ENCODE data around the gene GIT1. TPM values are rescaled to one million over a fixed set of nuclear protein-coding genes. Genes with fewer than 3 reads are reported as not detected.

The GIT1 gene
- total and polyA plus RNA-seq, 2 donors: 14.2 to 32.8 TPM

- H3K4me3 ChIP-seq (ENCODE audit: low read depth, low read length): no peak overlapping the region
- no peaks in the 10 kb centered on the region for H3K4me1 ChIP-seq (ENCODE audit: insufficient read depth)
- WGBS: 86% methylated on average over 28 of the region's 28 CpGs
- no peak for DNase-seq (ENCODE audit: extremely low spot score)
- peaks cover 4% of the 10 kb centered on the region for H3K36me3 ChIP-seq (ENCODE audit: insufficient read depth)
- no peak overlapping the region for H3K27ac ChIP-seq (ENCODE audit: low read depth)
These were observed 13.8 kb downstream of the GIT1 start for GRCh38 chr17:29575511-29576213.

GRCh38 chr17:29574732-29575510 lies 14.5 kb downstream of the GIT1 start:
- 81% methylated on average over 17 of the region's 17 CpGs for WGBS
- Histone ChIP-seq H3K4me1 (ENCODE audit: insufficient read depth) (no peaks in the 10 kb centered on the region), H3K4me3 (ENCODE audit: low read depth, low read length) (no peak overlapping the region), H3K36me3 (ENCODE audit: insufficient read depth) (peaks cover 4% of the 10 kb centered on the region), H3K27ac (ENCODE audit: low read depth) (no peak overlapping the region)
- no peak for DNase-seq (ENCODE audit: extremely low spot score)

- WGBS: 87% methylated on average over 14 of the region's 14 CpGs
- Histone ChIP-seq H3K4me3 (ENCODE audit: low read depth, low read length) (no peak overlapping the region), H3K36me3 (ENCODE audit: insufficient read depth) (peaks cover 4% of the 10 kb centered on the region), H3K27ac (ENCODE audit: low read depth) (no peak overlapping the region), H3K4me1 (ENCODE audit: insufficient read depth) (no peaks in the 10 kb centered on the region)
- no peak for DNase-seq (ENCODE audit: extremely low spot score)
These were observed 15.3 kb downstream of the GIT1 start for GRCh38 chr17:29573871-29574731.

DNA sequence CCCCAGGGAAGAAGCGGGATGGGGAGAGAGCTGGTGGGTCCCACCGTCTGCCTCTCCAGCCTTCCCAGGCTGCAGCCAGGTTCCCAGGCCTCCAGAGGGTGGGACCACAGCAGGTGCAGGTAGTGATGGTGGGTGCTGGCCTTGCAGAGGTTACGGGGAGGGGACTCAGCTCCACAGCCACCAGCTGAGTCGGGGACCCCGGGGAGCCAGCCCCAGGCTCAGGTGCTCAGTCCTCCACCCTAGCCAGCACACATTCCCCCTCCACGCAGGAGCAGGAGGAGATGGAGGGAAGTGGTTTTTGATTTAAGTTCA lies 15.9 kb downstream of the GIT1 start:
- Histone ChIP-seq H3K36me3 (ENCODE audit: insufficient read depth) (peaks cover 4% of the 10 kb centered on the region), H3K4me3 (ENCODE audit: low read depth, low read length) (no peak overlapping the region), H3K4me1 (ENCODE audit: insufficient read depth) (no peaks in the 10 kb centered on the region), H3K27ac (ENCODE audit: low read depth) (no peak overlapping the region)
- no peak for DNase-seq (ENCODE audit: extremely low spot score)
- WGBS: 83% methylated on average over 6 of the region's 6 CpGs

DNA sequence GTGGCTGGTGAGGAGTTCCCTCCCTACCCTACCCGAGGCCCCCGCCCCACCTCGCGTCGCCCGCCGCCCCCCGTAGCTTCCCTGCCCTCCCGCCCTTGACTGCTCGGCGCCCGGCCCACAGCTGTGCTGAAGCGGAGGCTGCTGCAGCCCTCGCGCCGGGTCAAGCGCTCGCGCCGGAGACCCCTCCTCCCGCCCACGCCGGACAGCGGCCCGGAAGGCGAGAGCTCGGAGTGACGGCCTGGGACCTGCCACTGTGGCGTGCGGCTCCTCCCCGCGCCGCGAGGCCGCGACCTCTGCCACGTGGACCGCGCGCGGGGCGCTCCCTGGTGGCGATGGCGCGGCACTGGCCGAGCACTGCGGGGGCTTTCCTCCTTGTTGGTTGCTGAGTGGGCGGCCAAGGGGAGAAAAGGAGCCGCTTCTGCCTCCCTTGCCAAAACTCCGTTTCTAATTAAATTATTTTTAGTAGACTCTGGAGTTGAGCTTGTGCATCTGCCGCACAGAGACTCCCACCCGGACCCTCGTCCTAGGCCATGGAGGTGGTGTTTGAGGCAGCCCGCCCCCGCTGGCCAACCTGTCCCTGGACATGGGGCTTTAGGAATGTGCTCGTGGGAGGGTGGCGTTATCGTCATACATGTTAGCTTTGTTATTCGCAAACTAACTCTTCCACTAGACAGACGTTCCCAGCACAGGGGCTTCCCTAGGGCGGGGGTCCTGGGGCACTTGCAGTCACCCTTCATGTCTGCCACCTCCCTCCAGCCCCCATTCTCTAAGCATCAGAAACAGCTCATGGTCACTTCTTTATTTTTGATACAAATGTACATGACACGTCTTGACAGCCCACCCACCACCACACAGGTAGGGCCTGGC lies 16.5 kb downstream of the GIT1 start:
- Histone ChIP-seq H3K36me3 (ENCODE audit: insufficient read depth) (peaks cover 4% of the 10 kb centered on the region), H3K4me3 (ENCODE audit: low read depth, low read length) (peak overlapping the region; percentile 26), H3K27ac (ENCODE audit: low read depth) (no peak overlapping the region), H3K4me1 (ENCODE audit: insufficient read depth) (no peaks in the 10 kb centered on the region)
- DNase-seq (ENCODE audit: extremely low spot score): no peak
- 20% methylated on average over 62 of the region's 62 CpGs for WGBS

DNA sequence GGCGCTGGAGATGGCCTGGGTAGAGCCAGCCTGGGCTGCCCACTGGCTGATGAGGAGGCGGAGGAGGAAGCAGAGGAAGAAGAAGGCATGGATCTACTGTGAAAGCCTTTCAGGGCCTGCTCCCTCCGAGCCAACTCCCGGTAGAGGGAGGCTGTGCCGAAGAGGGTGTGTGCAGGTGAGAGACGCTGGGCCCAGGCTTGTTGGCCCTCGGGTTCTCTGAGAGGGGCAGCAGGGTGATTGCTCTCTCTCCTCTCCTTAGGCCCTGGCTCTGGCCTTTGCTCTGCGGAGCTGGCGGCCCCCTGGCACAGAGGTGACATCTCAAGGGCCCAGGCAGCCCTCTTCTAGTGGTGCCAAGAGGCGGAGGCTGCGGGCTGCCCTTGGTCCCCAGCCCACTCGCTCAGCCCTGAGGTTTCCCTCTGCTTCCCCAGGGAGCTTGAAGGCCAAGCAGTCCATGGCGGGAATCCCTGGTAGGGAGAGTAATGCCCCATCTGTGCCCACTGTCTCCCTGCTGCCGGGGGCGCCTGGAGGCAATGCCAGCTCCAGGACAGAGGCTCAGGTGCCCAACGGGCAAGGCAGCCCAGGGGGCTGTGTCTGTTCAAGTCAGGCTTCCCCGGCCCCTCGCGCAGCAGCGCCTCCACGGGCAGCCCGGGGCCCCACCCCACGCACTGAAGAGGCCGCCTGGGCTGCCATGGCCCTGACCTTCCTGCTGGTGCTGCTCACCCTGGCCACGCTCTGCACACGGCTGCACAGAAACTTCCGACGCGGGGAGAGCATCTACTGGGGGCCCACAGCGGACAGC lies 17.4 kb downstream of the GIT1 start:
- H3K36me3 ChIP-seq (ENCODE audit: insufficient read depth): peaks cover 4% of the 10 kb centered on the region
- no peaks in the 10 kb centered on the region for H3K4me1 ChIP-seq (ENCODE audit: insufficient read depth)
- peak overlapping the region; percentile 26 for H3K4me3 ChIP-seq (ENCODE audit: low read depth, low read length)
- DNase-seq (ENCODE audit: extremely low spot score): no peak
- no peak overlapping the region for H3K27ac ChIP-seq (ENCODE audit: low read depth)
- 49% methylated on average over 30 of the region's 30 CpGs for WGBS

- 89% methylated on average over 6 of the region's 6 CpGs for WGBS
- no peak for DNase-seq (ENCODE audit: extremely low spot score)
- no peak overlapping the region for H3K27ac ChIP-seq (ENCODE audit: low read depth)
- H3K4me3 ChIP-seq (ENCODE audit: low read depth, low read length): no peak overlapping the region
- peaks cover 3% of the 10 kb centered on the region for H3K36me3 ChIP-seq (ENCODE audit: insufficient read depth)
- H3K4me1 ChIP-seq (ENCODE audit: insufficient read depth): no peaks in the 10 kb centered on the region
These were observed 18.0 kb downstream of the GIT1 start for GRCh38 chr17:29571486-29571882.

GRCh38 chr17:29570521-29570920 lies 18.9 kb downstream of the GIT1 start:
- 86% methylated on average over 7 of the region's 7 CpGs for WGBS
- no peaks in the 10 kb centered on the region for H3K36me3 ChIP-seq (ENCODE audit: insufficient read depth)
- H3K4me3 ChIP-seq (ENCODE audit: low read depth, low read length): no peak overlapping the region
- H3K4me1 ChIP-seq (ENCODE audit: insufficient read depth): no peaks in the 10 kb centered on the region
- no peak for DNase-seq (ENCODE audit: extremely low spot score)
- no peak overlapping the region for H3K27ac ChIP-seq (ENCODE audit: low read depth)

DNA sequence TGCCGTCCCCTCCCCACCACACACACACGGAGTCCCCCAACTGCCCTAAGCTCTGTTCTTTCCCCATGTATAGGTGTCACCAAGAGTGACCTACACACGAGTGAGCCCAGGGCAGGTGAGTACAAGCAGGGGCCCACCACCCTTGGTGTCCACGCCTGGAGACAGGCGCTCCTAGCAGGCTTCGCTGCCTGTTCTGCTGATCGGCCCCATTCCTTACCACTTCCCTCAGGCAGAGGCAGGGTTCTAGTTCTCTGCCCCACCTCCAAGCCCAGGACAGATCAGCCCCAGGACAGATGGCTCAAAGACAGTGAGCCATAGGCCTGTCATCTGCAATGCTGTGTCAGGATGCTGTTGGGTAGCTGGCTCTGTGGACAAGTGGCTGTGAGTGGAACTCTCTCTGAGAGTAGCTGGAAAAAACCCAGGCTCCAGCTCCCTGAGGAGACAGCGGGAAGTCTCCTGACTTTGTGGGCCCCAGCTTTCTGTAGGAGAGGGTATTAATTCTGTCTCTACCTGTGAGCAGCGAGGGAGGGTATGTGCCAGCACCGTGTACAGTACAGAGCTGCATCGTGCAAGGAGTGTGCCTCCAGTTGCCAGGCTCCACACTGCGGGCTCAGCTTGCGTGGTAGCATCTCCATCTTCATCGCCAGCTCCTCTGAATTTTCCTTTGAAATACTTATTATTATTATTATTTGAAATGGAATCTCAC lies 20.1 kb downstream of the GIT1 start:
- Histone ChIP-seq H3K27ac (ENCODE audit: low read depth) (no peak overlapping the region), H3K4me3 (ENCODE audit: low read depth, low read length) (peak overlapping the region; percentile 56), H3K4me1 (ENCODE audit: insufficient read depth) (no peaks in the 10 kb centered on the region), H3K36me3 (ENCODE audit: insufficient read depth) (no peaks in the 10 kb centered on the region)
- WGBS: 53% methylated on average over 14 of the region's 14 CpGs
- no peak for DNase-seq (ENCODE audit: extremely low spot score)

DNA sequence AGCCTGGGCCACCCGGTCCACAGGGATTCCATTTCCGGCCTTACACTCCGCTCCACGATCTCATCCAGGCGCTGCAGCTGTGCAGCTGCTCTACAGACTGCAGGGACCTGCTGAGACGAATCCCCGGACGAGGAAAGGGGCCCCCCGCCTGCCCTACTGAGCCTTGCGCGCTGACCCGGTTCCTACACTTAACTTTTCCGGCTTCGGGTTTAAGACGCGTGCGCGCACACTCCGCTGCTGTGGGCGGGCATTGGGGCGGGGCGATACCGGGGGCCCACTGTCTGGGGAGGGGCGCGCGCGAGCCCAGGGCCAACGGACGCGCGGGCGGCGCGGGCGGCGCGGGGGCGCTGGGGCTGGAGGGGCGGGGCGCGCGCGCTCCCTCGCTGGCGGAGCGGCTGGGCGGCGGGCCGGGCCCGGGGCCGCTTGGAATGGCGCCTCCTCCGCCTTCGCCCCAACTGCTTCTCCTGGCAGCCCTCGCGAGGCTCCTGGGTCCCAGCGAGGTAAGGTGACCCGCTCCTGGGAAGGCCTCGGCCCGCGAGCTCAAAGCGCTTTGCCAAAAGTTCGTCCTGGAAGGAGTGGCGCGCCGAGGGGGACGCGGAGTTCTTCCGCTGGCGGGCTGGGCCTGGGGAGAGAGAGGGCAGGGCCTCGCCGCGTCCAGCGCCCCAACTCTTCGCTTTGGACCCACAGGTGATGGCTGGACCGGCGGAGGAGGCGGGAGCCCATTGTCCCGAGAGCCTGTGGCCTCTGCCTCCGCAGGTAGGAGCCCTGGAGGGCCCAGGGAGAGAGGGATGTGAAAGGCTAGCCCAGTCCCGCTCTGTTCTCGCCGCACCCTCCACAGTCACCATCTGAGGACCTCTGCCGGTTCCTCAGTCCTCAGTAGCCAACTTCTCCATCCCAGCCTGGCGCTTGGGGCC lies 20.9 kb downstream of the GIT1 start, which contains the start of gene TP53I13:
Gene TP53I13 (plus strand): TSS at position 371 of the 914 bp plus-strand sequence. CDS start 58 bp downstream, at position 429.
- peak within 1 kb of the TSS; percentile 77 for H3K27ac ChIP-seq (ENCODE audit: low read depth)
- WGBS: 1% methylated on average over 85 of the region's 85 CpGs

More for the DNA sequence above, 20.9 kb downstream of the GIT1 start, which contains the start of gene TP53I13:
- H3K4me1 ChIP-seq (ENCODE audit: insufficient read depth): no peaks in the 10 kb centered on the region
- no peaks in the 10 kb centered on the region for H3K36me3 ChIP-seq (ENCODE audit: insufficient read depth)
- DNase-seq (ENCODE audit: extremely low spot score): peak; percentile 56
- peak within 1 kb of the TSS; percentile 56 for H3K4me3 ChIP-seq (ENCODE audit: low read depth, low read length)
